Endothelial cell of umbilical vein (primary cell): ENCODE measurements around the gene FES. TPM values are rescaled to one million over a fixed set of nuclear protein-coding genes. Genes with fewer than 3 reads are reported as not detected.

ENCODE experiments used
- BruUV-seq: library from RNA; stranded (reverse); fragments of 400-500 nt; replicated peaks from 2 replicates; lab custom pipeline; 2021; lab: Mats Ljungman, UMichigan
- CTCF ChIA-PET: fragments of 300-600, 350-600 bp; sonication (Branson Sonifier 250); formaldehyde crosslinking; loops from one replicate; lab custom pipeline; 2021; ENCODE audit warnings: antibody characterized with exemption, inconsistent platforms; lab: Charles Lee
- POLR2A ChIA-PET: fragments of 300-600, 350-600 bp; sonication (Branson Sonifier 250); formaldehyde crosslinking; loops from one replicate; lab custom pipeline; 2021; ENCODE audit warnings: antibody characterized with exemption, inconsistent platforms; lab: Charles Lee
- DNase-seq: peaks from one replicate; pipeline ENCODE4 v3.0.0-alpha.2; 2011; ENCODE audit warnings: low read depth, low spot score
- FAIRE-seq: peaks from 2 replicates; lab custom pipeline; 2011; peaks lifted over from hg19 to GRCh38; lab: Jason Lieb, UNC
- H2AFZ ChIP-seq: 2 replicates; pipeline ENCODE4 v1.6.0; 2012; ENCODE audit warnings: low read depth, low read length, control low read depth, inconsistent platforms
- H3K27ac ChIP-seq: 2 replicates; pipeline ENCODE4 v1.5.1; 2011; ENCODE audit warnings: low read depth, mild to moderate bottlenecking, control low read depth, low read length, moderate library complexity; ENCODE audit not compliant: insufficient read depth
- H3K27me3 ChIP-seq, 2 experiments: 2 replicates each; pipeline versions ENCODE4 v1.6.0 to v1.6.1; 2011; ENCODE audit warnings: low read length in 2 of 2, mixed read lengths in 1 of 2; ENCODE audit not compliant: control insufficient read depth in 2 of 2, insufficient read depth in 2 of 2
- H3K36me3 ChIP-seq, 2 experiments: 2 replicates in 1 of 2; 3 replicates in 1 of 2; pipeline ENCODE4 v1.5.1; 2011; ENCODE audit warnings: low read length in 2 of 2, mild to moderate bottlenecking in 1 of 2, moderate library complexity in 1 of 2; ENCODE audit not compliant: control insufficient read depth in 2 of 2, insufficient read depth in 2 of 2; ENCODE audit errors: extremely low read depth in 1 of 2
- H3K4me1 ChIP-seq: 3 replicates; pipeline ENCODE4 v1.5.1; 2011; ENCODE audit warnings: mild to moderate bottlenecking, low read length; ENCODE audit not compliant: control insufficient read depth, insufficient read depth; ENCODE audit errors: extremely low read depth
- H3K4me2 ChIP-seq: 2 replicates; pipeline ENCODE4 v1.6.1; 2011; ENCODE audit warnings: low read length, control low read depth, mixed read lengths; ENCODE audit not compliant: insufficient read depth
- H3K4me3 ChIP-seq, 3 experiments: fragments of 200-600 bp in 1 of 3; sonication (generic), shearing (Covaris generic) in 1 of 3; replicated peaks in 1 of 3; 2 replicates each; pipeline ENCODE4 v1.5.1; 2011 to 2016; ENCODE audit warnings: control low read depth in 3 of 3, low read length in 3 of 3, mild to moderate bottlenecking in 2 of 3, inconsistent platforms in 1 of 3, low read depth in 1 of 3, moderate library complexity in 1 of 3; ENCODE audit not compliant: insufficient read depth in 1 of 3
- H3K79me2 ChIP-seq: 2 replicates; pipeline ENCODE4 v1.6.0; 2012; ENCODE audit warnings: low read length, inconsistent platforms; ENCODE audit not compliant: control insufficient read depth, insufficient read depth
- H3K9ac ChIP-seq: replicated peaks from 2 replicates; pipeline ENCODE3; 2011; ENCODE audit warnings: low read length, control low read depth; ENCODE audit not compliant: insufficient read depth; ENCODE audit errors: extremely low read depth
- H3K9me1 ChIP-seq: replicated peaks from 3 replicates; pipeline ENCODE4 v1.6.0; 2011; ENCODE audit warnings: mild to moderate bottlenecking, low read length; ENCODE audit not compliant: control insufficient read depth, insufficient read depth; ENCODE audit errors: extremely low read depth
- H3K9me3 ChIP-seq: replicated peaks from 2 replicates; pipeline ENCODE4 v1.5.1; 2012; ENCODE audit warnings: low read length, inconsistent platforms; ENCODE audit not compliant: control insufficient read depth, insufficient read depth
- H4K20me1 ChIP-seq: replicated peaks from 2 replicates; pipeline ENCODE3; 2011; ENCODE audit warnings: mild to moderate bottlenecking, low read length; ENCODE audit not compliant: control insufficient read depth, insufficient read depth; ENCODE audit errors: extremely low read depth
- CTCF ChIP-seq, 2 donors: IDR thresholded peaks; 1 replicate in 1 of 2; 2 replicates in 1 of 2; pipeline ENCODE4 v1.5.1; 2011; ENCODE audit warnings: low read length in 2 of 2, mild to moderate bottlenecking in 2 of 2, moderate library complexity in 2 of 2, control low read depth in 1 of 2, inconsistent platforms in 1 of 2, low read depth in 1 of 2; ENCODE audit not compliant: insufficient read depth in 1 of 2; ENCODE audit errors: extremely low read depth in 1 of 2
- EZH2 ChIP-seq: IDR thresholded peaks from 2 replicates; pipeline ENCODE4 v1.6.1; 2012; ENCODE audit warnings: borderline replicate concordance, low read depth, mild to moderate bottlenecking, moderate library complexity, low read length, inconsistent platforms; ENCODE audit not compliant: severe bottlenecking
- FOS ChIP-seq: IDR thresholded peaks from 2 replicates; pipeline ENCODE4 v1.6.1; 2011; ENCODE audit warnings: mild to moderate bottlenecking, low read length, moderate library complexity, borderline replicate concordance; ENCODE audit not compliant: insufficient read depth
- GATA2 ChIP-seq: IDR thresholded peaks from 2 replicates; pipeline ENCODE4 v1.7.0; 2011; ENCODE audit warnings: low read depth, mild to moderate bottlenecking, moderate library complexity, mixed read lengths, low read length; ENCODE audit not compliant: insufficient read length, insufficient read depth
- JUN ChIP-seq: IDR thresholded peaks from 2 replicates; pipeline ENCODE4 v1.6.1; 2011; ENCODE audit warnings: borderline replicate concordance, low read depth; ENCODE audit not compliant: insufficient read length, insufficient read depth
- MAX ChIP-seq: IDR thresholded peaks from 2 replicates; pipeline ENCODE4 v1.6.1; 2011; ENCODE audit not compliant: insufficient read depth, insufficient read length
- MYC ChIP-seq: IDR thresholded peaks from one replicate; pipeline ENCODE4 v1.6.1; 2011; ENCODE audit warnings: mild to moderate bottlenecking, low read depth, low read length
- POLR2A ChIP-seq: IDR thresholded peaks from 2 replicates; pipeline ENCODE4 v1.6.1; 2012; ENCODE audit warnings: low read depth, mild to moderate bottlenecking, control low read depth, low read length
- POLR2AphosphoS5 ChIP-seq: IDR thresholded peaks from 2 replicates; pipeline ENCODE4 v1.6.1; 2012; ENCODE audit warnings: low read depth, mild to moderate bottlenecking, control low read depth, low read length, moderate library complexity; ENCODE audit not compliant: insufficient read depth
- dilution Hi-C: fragments of 300-500 bp; cut with MboI; formaldehyde crosslinking; loops from one replicate; pipeline ENCODE4 v1.15.0; 2019; ENCODE audit warnings: low sequenced_read_pairs; ENCODE audit not compliant: extremely low pct_ligation_motif_present
- intact Hi-C: fragments of 100-400 bp; cut with micrococcal nuclease; formaldehyde crosslinking; loops from one replicate; pipeline ENCODE4 v1.10.0; 2022
- polyA plus RNA-seq, 4 experiments: library from polyadenylated mRNA; depleted of rRNA in 3 of 4; stranded (reverse) in 3 of 4; unstranded in 1 of 4; fragments of >200 nt; gene quantifications; 2 replicates each; pipeline versions ENCODE4 v1.2.1 to v1.2.3, GENCODE V29; 2011 to 2012; ENCODE audit warnings: missing spikeins in 1 of 4
- total RNA-seq: library from RNA; stranded (reverse); gene quantifications from 2 replicates; pipeline ENCODE4 v1.2.3, GENCODE V29; 2021

Gene FES
- total and polyA plus RNA-seq, 2 donors (not counting 3 experiments of a cell fraction or from before 2014, with no cell fraction given): 41.5 to 58.1 TPM

- Histone ChIP-seq H3K9me3 (no peaks in the 10 kb centered on the region), H3K9me1 (no peaks in the 10 kb centered on the region), H3K4me1 (no peaks in the 10 kb centered on the region), H3K4me3 (no peak overlapping the region), H3K27me3 (no peaks in the 10 kb centered on the region), H3K9ac (no peak overlapping the region), H4K20me1 (no peaks in the 10 kb centered on the region), H3K4me2 (no peak overlapping the region), H3K27ac (no peak overlapping the region), H3K36me3 (no peaks in the 10 kb centered on the region), H3K79me2 (no peaks in the 10 kb centered on the region), H2AFZ (no peak overlapping the region)
- intact Hi-C loops (no loop called here), dilution Hi-C loops (no loop called here)
- DNase-seq (no peak), FAIRE-seq (no peak)
- ChIA-PET POLR2A (no interaction called here), CTCF (no interaction called here)
- no TSS peak for BruUV-seq
- no peak for TF ChIP-seq POLR2A
These were observed 21.8 kb upstream of the FES start for GRCh38 chr15:90862487-90862886.

- dilution Hi-C loops (no loop called here), intact Hi-C loops (no loop called here)
- BruUV-seq: no TSS peak
- no peak for FAIRE-seq
- no peaks in the 10 kb centered on the region for H3K36me3 ChIP-seq
- H3K4me1 ChIP-seq: no peaks in the 10 kb centered on the region
- no peak overlapping the region for H3K27ac ChIP-seq
- H3K4me3 ChIP-seq: no peak overlapping the region
- TF ChIP-seq MYC: no peak
- TF ChIP-seq JUN: no peak
- TF ChIP-seq POLR2A: no peak
- TF ChIP-seq POLR2AphosphoS5: no peak
- TF ChIP-seq MAX: no peak
- TF ChIP-seq EZH2: no peak
- no peak for TF ChIP-seq CTCF (IDR thresholded peaks at IDR 0.05; ENCODE audit: extremely low read depth in 1 of 2, insufficient read depth in 1 of 2, low read depth in 1 of 2, low read length in 2 of 2)
- no peak for TF ChIP-seq GATA2
- TF ChIP-seq FOS: no peak
- POLR2A ChIA-PET: no interaction called here
- no peaks in the 10 kb centered on the region for H4K20me1 ChIP-seq
- no peak overlapping the region for H3K9ac ChIP-seq
- CTCF ChIA-PET: no interaction called here
- no peaks in the 10 kb centered on the region for H3K27me3 ChIP-seq
- H3K79me2 ChIP-seq: no peaks in the 10 kb centered on the region
- DNase-seq: no peak
- no peak overlapping the region for H2AFZ ChIP-seq
- no peak overlapping the region for H3K4me2 ChIP-seq
- no peaks in the 10 kb centered on the region for H3K9me1 ChIP-seq
- H3K9me3 ChIP-seq: no peaks in the 10 kb centered on the region
These were observed 21.1 kb upstream of the FES start for GRCh38 chr15:90862964-90863778.
